HCT116 (cell line): ENCODE data around the gene CDK13. TPM values are rescaled to one million over a fixed set of nuclear protein-coding genes. Genes with fewer than 3 reads are reported as not detected.

ENCODE experiments used
- ATAC-seq: fragments of 200-7000 bp; cut with Tn5 transposase; 2 replicates; pipeline ENCODE4 v1.9.1; 2020; ENCODE audit warnings: mild to moderate bottlenecking, moderate library complexity
- BruUV-seq: library from RNA; stranded (reverse); fragments of 400-500 nt; replicated peaks from 2 replicates; lab custom pipeline; 2021; lab: Mats Ljungman, UMichigan
- CTCF ChIA-PET: fragments of 300-600 bp; sonication (Branson Sonifier 250); formaldehyde crosslinking; loops from one replicate; lab custom pipeline; 2021; ENCODE audit warnings: antibody characterized with exemption; lab: Charles Lee
- POLR2A ChIA-PET: fragments of 300-600, 350-600 bp; sonication (Branson Sonifier 250); formaldehyde crosslinking; loops from one replicate; lab custom pipeline; 2021; ENCODE audit warnings: antibody characterized with exemption; lab: Charles Lee
- RAD21 ChIA-PET, 2 experiments: fragments of 300-600 bp; sonication (Branson Sonifier 250); formaldehyde crosslinking; loops; one replicate each; lab custom pipeline; 2023; ENCODE audit warnings: low total read pairs in 2 of 2; ENCODE audit not compliant: uncharacterized antibody in 2 of 2, unreplicated experiment in 2 of 2, low non-redundant PET in 1 of 2; lab: Charles Lee
- DNase-seq: peaks from one replicate; pipeline ENCODE4 v3.0.0-alpha.2; 2010; ENCODE audit warnings: low read depth, low spot score
- H2AFZ ChIP-seq: fragments of 200-600 bp; shearing (Covaris generic), sonication (generic); 2 replicates; pipeline ENCODE4 v1.6.1; 2017; ENCODE audit warnings: low read depth, mixed run types, mixed read lengths, antibody characterized with exemption, low read length; ENCODE audit not compliant: poor library complexity, severe bottlenecking
- H3K27ac ChIP-seq: 2 replicates; pipeline ENCODE4 v1.5.1; 2012; ENCODE audit warnings: low read depth, low read length
- H3K27me3 ChIP-seq: fragments of 200-600 bp; sonication (generic); 2 replicates; pipeline ENCODE4 v1.6.1; 2016; ENCODE audit warnings: mixed run types, low read length, mixed read lengths; ENCODE audit not compliant: insufficient read depth
- H3K36me3 ChIP-seq, 2 experiments: fragments of 200-500 bp in 1 of 2; fragments of 200-600 bp in 1 of 2; sonication (Bioruptor generic) in 1 of 2; sonication (generic) in 1 of 2; 2 replicates each; pipeline versions ENCODE4 v1.5.1 to v1.6.1; 2014 to 2016; ENCODE audit warnings: low read length in 2 of 2, inconsistent platforms in 1 of 2, mixed read lengths in 1 of 2, mixed run types in 1 of 2; ENCODE audit not compliant: insufficient read depth in 2 of 2, control insufficient read depth in 1 of 2
- H3K4me1 ChIP-seq, 2 experiments: fragments of 200-600 bp in 1 of 2; sonication (generic) in 1 of 2; 2 replicates each; pipeline versions ENCODE4 v1.5.1 to v1.6.1; 2012 to 2017; ENCODE audit warnings: low read length in 2 of 2, inconsistent platforms in 1 of 2, mild to moderate bottlenecking in 1 of 2, mixed read lengths in 1 of 2, mixed run types in 1 of 2, moderate library complexity in 1 of 2; ENCODE audit not compliant: insufficient read depth in 2 of 2, control insufficient read depth in 1 of 2
- H3K4me2 ChIP-seq: fragments of 200-600 bp; sonication (generic); 2 replicates; pipeline ENCODE4 v1.6.1; 2017; ENCODE audit warnings: mixed run types, low read length, mixed read lengths
- H3K4me3 ChIP-seq, 2 experiments: fragments of 200-600 bp in 1 of 2; sonication (generic) in 1 of 2; replicated peaks in 1 of 2; 2 replicates each; pipeline ENCODE4 v1.5.1; 2011 to 2016; ENCODE audit warnings: low read length in 2 of 2, control low read depth in 1 of 2, low read depth in 1 of 2, mild to moderate bottlenecking in 1 of 2, mixed read lengths in 1 of 2, mixed run types in 1 of 2
- H3K79me2 ChIP-seq: fragments of 200-600 bp; sonication (generic); 2 replicates; pipeline ENCODE4 v1.6.1; 2017; ENCODE audit warnings: mild to moderate bottlenecking, mixed run types, low read length, moderate library complexity, mixed read lengths; ENCODE audit not compliant: insufficient read depth
- H3K9ac ChIP-seq: fragments of 200-600 bp; sonication (generic); 2 replicates; pipeline ENCODE4 v1.6.1; 2016; ENCODE audit warnings: low read length, mixed read lengths
- H3K9me2 ChIP-seq: fragments of 200-600 bp; sonication (generic), shearing (Covaris generic); 2 replicates; pipeline ENCODE4 v1.6.1; 2017; ENCODE audit warnings: mixed run types, mild to moderate bottlenecking, moderate library complexity; ENCODE audit not compliant: insufficient read depth
- H3K9me3 ChIP-seq, 2 experiments: fragments of 200-500 bp in 1 of 2; fragments of 200-600 bp in 1 of 2; sonication (Bioruptor generic) in 1 of 2; sonication (generic) in 1 of 2; 2 replicates each; pipeline ENCODE4 v1.6.1; 2014 to 2017; ENCODE audit warnings: low read length in 2 of 2, mixed read lengths in 2 of 2, inconsistent platforms in 1 of 2, low read depth in 1 of 2, mild to moderate bottlenecking in 1 of 2, mixed run types in 1 of 2, moderate library complexity in 1 of 2; ENCODE audit not compliant: control insufficient read depth in 1 of 2, insufficient read depth in 1 of 2
- H4K20me1 ChIP-seq: fragments of 200-600 bp; sonication (generic), shearing (Covaris generic); 2 replicates; pipeline ENCODE4 v1.6.1; 2017; ENCODE audit warnings: mixed run types, mild to moderate bottlenecking, moderate library complexity; ENCODE audit not compliant: insufficient read depth
- ATF3 ChIP-seq: IDR thresholded peaks from 2 replicates; pipeline ENCODE4 v1.6.1; 2012
- CBX3 ChIP-seq: IDR thresholded peaks from 2 replicates; pipeline ENCODE4 v1.6.1; 2012; ENCODE audit warnings: low read depth
- CEBPB ChIP-seq: IDR thresholded peaks from 2 replicates; pipeline ENCODE4 v1.6.1; 2012; ENCODE audit warnings: low read depth
- EGR1 ChIP-seq: IDR thresholded peaks from 2 replicates; pipeline ENCODE4 v1.6.1; 2012; ENCODE audit warnings: low read depth
- ELF1 ChIP-seq: IDR thresholded peaks from 2 replicates; pipeline ENCODE4 v1.6.1; 2012; ENCODE audit warnings: low read depth, borderline replicate concordance
- EZH2 ChIP-seq: fragments of 200-600 bp; sonication (generic); IDR thresholded peaks from 2 replicates; pipeline ENCODE4 v1.6.1; 2017; ENCODE audit warnings: antibody characterized with exemption, mixed run types
- EZH2phosphoT487 ChIP-seq: fragments of 200-600 bp; IDR thresholded peaks from 2 replicates; pipeline ENCODE4 v1.6.1; 2018; ENCODE audit warnings: antibody characterized with exemption, borderline replicate concordance
- FOSL1 ChIP-seq: IDR thresholded peaks from 2 replicates; pipeline ENCODE4 v1.6.1; 2012; ENCODE audit warnings: low read depth
- JUND ChIP-seq: IDR thresholded peaks from 2 replicates; pipeline ENCODE4 v1.6.1; 2012
- MAX ChIP-seq: IDR thresholded peaks from 2 replicates; pipeline ENCODE4 v1.6.1; 2012
- POLR2AphosphoS5 ChIP-seq: IDR thresholded peaks from 2 replicates; pipeline ENCODE4 v1.6.1; 2011; ENCODE audit warnings: mild to moderate bottlenecking, low read depth, low read length, moderate library complexity
- RAD21 ChIP-seq: IDR thresholded peaks from 2 replicates; pipeline ENCODE4 v1.6.1; 2012; ENCODE audit warnings: low read depth, mild to moderate bottlenecking
- SIN3A ChIP-seq: IDR thresholded peaks from 2 replicates; pipeline ENCODE4 v1.6.1; 2012; ENCODE audit warnings: low read depth
- SP1 ChIP-seq: IDR thresholded peaks from 2 replicates; pipeline ENCODE4 v1.6.1; 2012; ENCODE audit warnings: low read depth
- SRF ChIP-seq: IDR thresholded peaks from 2 replicates; pipeline ENCODE4 v1.6.1; 2012; ENCODE audit warnings: low read depth
- TCF7L2 ChIP-seq: IDR thresholded peaks from 2 replicates; pipeline ENCODE4 v1.7.0; 2011; ENCODE audit warnings: borderline replicate concordance, inconsistent platforms; ENCODE audit not compliant: insufficient read depth, insufficient read length; ENCODE audit errors: extremely low read depth
- YY1 ChIP-seq: IDR thresholded peaks from 2 replicates; pipeline ENCODE4 v1.6.1; 2011; ENCODE audit warnings: low read length, low read depth, moderate library complexity, mild to moderate bottlenecking; ENCODE audit not compliant: insufficient replicate concordance; ENCODE audit errors: extremely low read depth
- intact Hi-C: fragments of 100-400 bp; cut with micrococcal nuclease; formaldehyde crosslinking; loops from 2 replicates; pipeline ENCODE4 v1.10.0; 2022
- total RNA-seq: library from RNA; stranded (reverse); gene quantifications from one replicate; pipeline ENCODE4 v1.2.1, GENCODE V29; 2021; ENCODE audit not compliant: unreplicated experiment
- TF ChIP-seq, protein P1 (sequence below): IDR thresholded peaks from 2 replicates; pipeline ENCODE4 v1.6.1; 2012; ENCODE audit warnings: low read depth
- TF ChIP-seq, protein P2 (sequence below), 3 experiments: fragments of 200-600 bp in 1 of 3; sonication (generic) in 1 of 3; IDR thresholded peaks in 2 of 3; conservative IDR thresholded peaks in 1 of 3; 2 replicates each; pipeline ENCODE4 v1.5.1; 2012 to 2017; ENCODE audit warnings: low read depth in 2 of 3, low read length in 2 of 3, antibody characterized with exemption in 1 of 3, borderline replicate concordance in 1 of 3, control low read depth in 1 of 3, mild to moderate bottlenecking in 1 of 3, mixed read lengths in 1 of 3, mixed run types in 1 of 3, moderate library complexity in 1 of 3; ENCODE audit not compliant: insufficient read depth in 1 of 3
- TF ChIP-seq, protein P3 (sequence below): IDR thresholded peaks from 2 replicates; pipeline ENCODE4 v1.6.1; 2011; ENCODE audit warnings: mild to moderate bottlenecking, low read length, moderate library complexity; ENCODE audit not compliant: insufficient replicate concordance; ENCODE audit errors: extremely low read depth

Gene CDK13
- total RNA-seq, 1 experiment from 2014 or later = 28.8 TPM

- Histone ChIP-seq H2AFZ (no peak overlapping the region), H3K27me3 (no peaks in the 10 kb centered on the region), H4K20me1 (no peaks in the 10 kb centered on the region), H3K4me2 (no peak overlapping the region), H3K4me3 (no peak overlapping the region), H3K9me3 (no peaks in the 10 kb centered on the region), H3K4me1 (no peaks in the 10 kb centered on the region), H3K79me2 (no peaks in the 10 kb centered on the region), H3K36me3 (0 out of 4 replicates have a peak, but pooled peaks cover 2 to 4% of the 10 kb centered on the region in 2 experiments), H3K9ac (no peak overlapping the region), H3K9me2 (no peaks in the 10 kb centered on the region), H3K27ac (no peak overlapping the region)
- ATAC-seq = no peak
- ChIA-PET RAD21 (no interaction called here), POLR2A (no interaction called here), CTCF (no interaction called here)
- DNase-seq = no peak
- BruUV-seq = no TSS peak
- intact Hi-C loops = no loop called here
- TF ChIP-seq EZH2phosphoT487 (no peak), CBX3 (no peak), FOSL1 (no peak), MAX (no peak), SP1 (no peak), ELF1 (no peak), TCF7L2 (no peak), RAD21 (no peak), EGR1 (no peak), SRF (no peak), POLR2AphosphoS5 (no peak), JUND (no peak), CEBPB (no peak), SIN3A (no peak), EZH2 (no peak), ATF3 (no peak), YY1 (no peak)
- TF ChIP-seq, protein P1, sequence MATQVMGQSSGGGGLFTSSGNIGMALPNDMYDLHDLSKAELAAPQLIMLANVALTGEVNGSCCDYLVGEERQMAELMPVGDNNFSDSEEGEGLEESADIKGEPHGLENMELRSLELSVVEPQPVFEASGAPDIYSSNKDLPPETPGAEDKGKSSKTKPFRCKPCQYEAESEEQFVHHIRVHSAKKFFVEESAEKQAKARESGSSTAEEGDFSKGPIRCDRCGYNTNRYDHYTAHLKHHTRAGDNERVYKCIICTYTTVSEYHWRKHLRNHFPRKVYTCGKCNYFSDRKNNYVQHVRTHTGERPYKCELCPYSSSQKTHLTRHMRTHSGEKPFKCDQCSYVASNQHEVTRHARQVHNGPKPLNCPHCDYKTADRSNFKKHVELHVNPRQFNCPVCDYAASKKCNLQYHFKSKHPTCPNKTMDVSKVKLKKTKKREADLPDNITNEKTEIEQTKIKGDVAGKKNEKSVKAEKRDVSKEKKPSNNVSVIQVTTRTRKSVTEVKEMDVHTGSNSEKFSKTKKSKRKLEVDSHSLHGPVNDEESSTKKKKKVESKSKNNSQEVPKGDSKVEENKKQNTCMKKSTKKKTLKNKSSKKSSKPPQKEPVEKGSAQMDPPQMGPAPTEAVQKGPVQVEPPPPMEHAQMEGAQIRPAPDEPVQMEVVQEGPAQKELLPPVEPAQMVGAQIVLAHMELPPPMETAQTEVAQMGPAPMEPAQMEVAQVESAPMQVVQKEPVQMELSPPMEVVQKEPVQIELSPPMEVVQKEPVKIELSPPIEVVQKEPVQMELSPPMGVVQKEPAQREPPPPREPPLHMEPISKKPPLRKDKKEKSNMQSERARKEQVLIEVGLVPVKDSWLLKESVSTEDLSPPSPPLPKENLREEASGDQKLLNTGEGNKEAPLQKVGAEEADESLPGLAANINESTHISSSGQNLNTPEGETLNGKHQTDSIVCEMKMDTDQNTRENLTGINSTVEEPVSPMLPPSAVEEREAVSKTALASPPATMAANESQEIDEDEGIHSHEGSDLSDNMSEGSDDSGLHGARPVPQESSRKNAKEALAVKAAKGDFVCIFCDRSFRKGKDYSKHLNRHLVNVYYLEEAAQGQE = no peak
- TF ChIP-seq, protein P2, sequence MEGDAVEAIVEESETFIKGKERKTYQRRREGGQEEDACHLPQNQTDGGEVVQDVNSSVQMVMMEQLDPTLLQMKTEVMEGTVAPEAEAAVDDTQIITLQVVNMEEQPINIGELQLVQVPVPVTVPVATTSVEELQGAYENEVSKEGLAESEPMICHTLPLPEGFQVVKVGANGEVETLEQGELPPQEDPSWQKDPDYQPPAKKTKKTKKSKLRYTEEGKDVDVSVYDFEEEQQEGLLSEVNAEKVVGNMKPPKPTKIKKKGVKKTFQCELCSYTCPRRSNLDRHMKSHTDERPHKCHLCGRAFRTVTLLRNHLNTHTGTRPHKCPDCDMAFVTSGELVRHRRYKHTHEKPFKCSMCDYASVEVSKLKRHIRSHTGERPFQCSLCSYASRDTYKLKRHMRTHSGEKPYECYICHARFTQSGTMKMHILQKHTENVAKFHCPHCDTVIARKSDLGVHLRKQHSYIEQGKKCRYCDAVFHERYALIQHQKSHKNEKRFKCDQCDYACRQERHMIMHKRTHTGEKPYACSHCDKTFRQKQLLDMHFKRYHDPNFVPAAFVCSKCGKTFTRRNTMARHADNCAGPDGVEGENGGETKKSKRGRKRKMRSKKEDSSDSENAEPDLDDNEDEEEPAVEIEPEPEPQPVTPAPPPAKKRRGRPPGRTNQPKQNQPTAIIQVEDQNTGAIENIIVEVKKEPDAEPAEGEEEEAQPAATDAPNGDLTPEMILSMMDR (IDR thresholded peaks at IDR 0.05 in 2 of 3, conservative IDR thresholded peaks at IDR 0.05 in 1 of 3; ENCODE audit: borderline replicate concordance in 1 of 3, insufficient read depth in 1 of 3, low read depth in 2 of 3, low read length in 2 of 3) = no peak
- TF ChIP-seq, protein P3, sequence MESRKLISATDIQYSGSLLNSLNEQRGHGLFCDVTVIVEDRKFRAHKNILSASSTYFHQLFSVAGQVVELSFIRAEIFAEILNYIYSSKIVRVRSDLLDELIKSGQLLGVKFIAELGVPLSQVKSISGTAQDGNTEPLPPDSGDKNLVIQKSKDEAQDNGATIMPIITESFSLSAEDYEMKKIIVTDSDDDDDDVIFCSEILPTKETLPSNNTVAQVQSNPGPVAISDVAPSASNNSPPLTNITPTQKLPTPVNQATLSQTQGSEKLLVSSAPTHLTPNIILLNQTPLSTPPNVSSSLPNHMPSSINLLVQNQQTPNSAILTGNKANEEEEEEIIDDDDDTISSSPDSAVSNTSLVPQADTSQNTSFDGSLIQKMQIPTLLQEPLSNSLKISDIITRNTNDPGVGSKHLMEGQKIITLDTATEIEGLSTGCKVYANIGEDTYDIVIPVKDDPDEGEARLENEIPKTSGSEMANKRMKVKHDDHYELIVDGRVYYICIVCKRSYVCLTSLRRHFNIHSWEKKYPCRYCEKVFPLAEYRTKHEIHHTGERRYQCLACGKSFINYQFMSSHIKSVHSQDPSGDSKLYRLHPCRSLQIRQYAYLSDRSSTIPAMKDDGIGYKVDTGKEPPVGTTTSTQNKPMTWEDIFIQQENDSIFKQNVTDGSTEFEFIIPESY = no peak
Measured at GRCh38 chr7:40101201-40101600, 151.1 kb downstream of the CDK13 start.
